IMR-90 (cell line): Measurements from ENCODE around the gene RAVER1. TPM values are rescaled to one million over a fixed set of nuclear protein-coding genes. Genes with fewer than 3 reads are reported as not detected.

Source experiments
- ATAC-seq: fragments of 200-7000 bp; cut with Tn5 transposase; 2 replicates; pipeline ENCODE4 v1.9.1; 2020; ENCODE audit warnings: low read depth, mild to moderate bottlenecking, moderate library complexity
- BruUV-seq: library from RNA; stranded (reverse); fragments of 400-500 nt; replicated peaks from 2 replicates; lab custom pipeline; 2021; lab: Mats Ljungman, UMichigan
- CTCF ChIA-PET: fragments of 300-600 bp; formaldehyde crosslinking; extraction: SDS; loops from one replicate; lab custom pipeline; 2021; ENCODE audit warnings: antibody characterized with exemption; lab: Yijun Ruan, JAX
- POLR2A ChIA-PET: fragments of 300-600 bp; sonication (Branson Sonifier 250); formaldehyde crosslinking; loops from one replicate; lab custom pipeline; 2022; ENCODE audit warnings: antibody characterized with exemption; ENCODE audit not compliant: unreplicated experiment; lab: Charles Lee
- DNase-seq: peaks from one replicate; pipeline ENCODE4 v3.0.0; 2013
- H2AFZ ChIP-seq: replicated peaks from 2 replicates; pipeline ENCODE3; 2013; ENCODE audit warnings: low read length, mild to moderate bottlenecking; ENCODE audit not compliant: poor library complexity
- H2AK5ac ChIP-seq: 2 replicates; pipeline ENCODE4 v1.6.1; 2013; ENCODE audit warnings: low read depth, low read length, inconsistent platforms
- H2AK9ac ChIP-seq: replicated peaks from 2 replicates; pipeline ENCODE3; 2013; ENCODE audit warnings: mild to moderate bottlenecking, low read depth, low read length, moderate library complexity; ENCODE audit not compliant: poor library complexity
- H2BK120ac ChIP-seq: 2 replicates; pipeline ENCODE4 v1.6.1; 2013; ENCODE audit warnings: low read depth, low read length, inconsistent platforms
- H2BK15ac ChIP-seq: 3 replicates; pipeline ENCODE4 v1.6.1; 2013; ENCODE audit warnings: low read depth, low read length, inconsistent platforms
- H2BK20ac ChIP-seq: 2 replicates; pipeline ENCODE4 v1.6.1; 2013; ENCODE audit warnings: low read depth, mild to moderate bottlenecking, inconsistent platforms, low read length, moderate library complexity
- H2BK5ac ChIP-seq: 2 replicates; pipeline ENCODE4 v1.6.1; 2013; ENCODE audit warnings: mild to moderate bottlenecking, low read depth, low read length, inconsistent platforms; ENCODE audit not compliant: poor library complexity, severe bottlenecking
- H3K14ac ChIP-seq: replicated peaks from 2 replicates; pipeline ENCODE4 v1.6.1; 2013; ENCODE audit warnings: low read depth, low read length, inconsistent platforms
- H3K18ac ChIP-seq: 2 replicates; pipeline ENCODE4 v1.6.1; 2013; ENCODE audit warnings: low read depth, low read length, control low read depth
- H3K23ac ChIP-seq: 2 replicates; pipeline ENCODE4 v1.6.1; 2013; ENCODE audit warnings: low read depth, low read length, inconsistent platforms
- H3K27ac ChIP-seq: 2 replicates; pipeline ENCODE4 v1.5.1; 2013; ENCODE audit warnings: mild to moderate bottlenecking, control low read depth, low read length; ENCODE audit not compliant: insufficient read depth
- H3K27me3 ChIP-seq: 2 replicates; pipeline ENCODE4 v1.6.1; 2013; ENCODE audit warnings: low read length; ENCODE audit not compliant: control insufficient read depth, insufficient read depth
- H3K36me3 ChIP-seq: 2 replicates; pipeline ENCODE4 v1.6.1; 2013; ENCODE audit warnings: low read length, mixed read lengths; ENCODE audit not compliant: control insufficient read depth, insufficient read depth
- H3K4ac ChIP-seq: 2 replicates; pipeline ENCODE4 v1.6.1; 2013; ENCODE audit warnings: low read depth, low read length, inconsistent platforms
- H3K4me1 ChIP-seq: 2 replicates; pipeline ENCODE4 v1.6.1; 2013; ENCODE audit warnings: low read length, mixed read lengths; ENCODE audit not compliant: control insufficient read depth, insufficient read depth
- H3K4me2 ChIP-seq: 2 replicates; pipeline ENCODE4 v1.6.1; 2013; ENCODE audit warnings: low read depth, mild to moderate bottlenecking, control low read depth, low read length, moderate library complexity
- H3K4me3 ChIP-seq: 2 replicates; pipeline ENCODE4 v1.5.1; 2013; ENCODE audit warnings: low read depth, mild to moderate bottlenecking, control low read depth, low read length, moderate library complexity; ENCODE audit not compliant: insufficient read depth
- H3K56ac ChIP-seq: 2 replicates; pipeline ENCODE4 v1.6.1; 2013; ENCODE audit warnings: low read length, inconsistent platforms; ENCODE audit not compliant: insufficient read depth; ENCODE audit errors: extremely low read depth
- H3K79me1 ChIP-seq, 2 experiments: 2 replicates each; pipeline ENCODE4 v1.6.1; 2013; ENCODE audit warnings: low read length in 2 of 2, inconsistent platforms in 1 of 2, low read depth in 1 of 2
- H3K9ac ChIP-seq: 2 replicates; pipeline ENCODE4 v1.6.1; 2013; ENCODE audit warnings: low read depth, low read length, control low read depth
- H3K9me1 ChIP-seq: 2 replicates; pipeline ENCODE4 v1.6.1; 2013; ENCODE audit warnings: low read length, inconsistent platforms; ENCODE audit not compliant: insufficient read depth
- H3K9me3 ChIP-seq: 2 replicates; pipeline ENCODE4 v1.6.1; 2013; ENCODE audit warnings: low read length; ENCODE audit not compliant: control insufficient read depth, insufficient read depth
- H4K20me1 ChIP-seq: 2 replicates; pipeline ENCODE4 v1.6.1; 2013; ENCODE audit warnings: low read length, inconsistent platforms; ENCODE audit not compliant: insufficient read depth
- H4K5ac ChIP-seq: 2 replicates; pipeline ENCODE4 v1.6.1; 2013; ENCODE audit warnings: mild to moderate bottlenecking, low read depth, low read length, control low read depth
- H4K8ac ChIP-seq, 2 experiments: 2 replicates each; pipeline ENCODE4 v1.6.1; 2013; ENCODE audit warnings: low read depth in 2 of 2, low read length in 2 of 2, control low read depth in 1 of 2, inconsistent platforms in 1 of 2
- H4K91ac ChIP-seq: 2 replicates; pipeline ENCODE4 v1.6.1; 2013; ENCODE audit warnings: low read depth, low read length, inconsistent platforms; ENCODE audit not compliant: insufficient read depth
- BHLHE40 ChIP-seq: fragments of 150-350 bp; IDR thresholded peaks from 2 replicates; pipeline ENCODE4 v1.6.1; 2016; ENCODE audit warnings: mild to moderate bottlenecking, low read depth, low read length
- CEBPB ChIP-seq: IDR thresholded peaks from 2 replicates; pipeline ENCODE4 v1.6.1; 2012; ENCODE audit warnings: low read depth, low read length, improper control_type of control experiment
- CHD1 ChIP-seq: IDR thresholded peaks from 2 replicates; pipeline ENCODE4 v1.6.1; 2012; ENCODE audit warnings: low read depth, low read length, improper control_type of control experiment
- CTCF ChIP-seq: conservative IDR thresholded peaks from 2 replicates; pipeline ENCODE4 v1.5.1; 2012; ENCODE audit warnings: mild to moderate bottlenecking, low read depth, low read length, improper control_type of control experiment
- ELK1 ChIP-seq: fragments of 150-350 bp; IDR thresholded peaks from 2 replicates; pipeline ENCODE4 v1.6.1; 2016; ENCODE audit warnings: low read depth, mild to moderate bottlenecking, low read length, moderate library complexity, borderline replicate concordance
- FOS ChIP-seq: fragments of 150-350 bp; IDR thresholded peaks from 2 replicates; pipeline ENCODE4 v1.6.1; 2016; ENCODE audit warnings: low read depth, low read length
- MAFK ChIP-seq: IDR thresholded peaks from 2 replicates; pipeline ENCODE4 v1.6.1; 2012; ENCODE audit warnings: low read depth, low read length, improper control_type of control experiment
- MXI1 ChIP-seq: IDR thresholded peaks from 2 replicates; pipeline ENCODE4 v1.6.1; 2012; ENCODE audit warnings: low read depth, mild to moderate bottlenecking, low read length, moderate library complexity, borderline replicate concordance
- POLR2A ChIP-seq: IDR thresholded peaks from 2 replicates; pipeline ENCODE4 v1.6.1; 2012; ENCODE audit warnings: mild to moderate bottlenecking, low read depth, low read length
- RAD21 ChIP-seq: IDR thresholded peaks from 2 replicates; pipeline ENCODE4 v1.6.1; 2012; ENCODE audit warnings: low read length, improper control_type of control experiment
- RFX5 ChIP-seq: IDR thresholded peaks from 2 replicates; pipeline ENCODE4 v1.8.0; 2012; ENCODE audit warnings: low read depth, mild to moderate bottlenecking, low read length, moderate library complexity
- SMC3 ChIP-seq: fragments of 150-350 bp; IDR thresholded peaks from 2 replicates; pipeline ENCODE4 v1.6.1; 2016; ENCODE audit warnings: low read depth, mild to moderate bottlenecking, antibody characterized with exemption, low read length, moderate library complexity
- USF2 ChIP-seq: fragments of 150-350 bp; IDR thresholded peaks from 2 replicates; pipeline ENCODE4 v1.6.1; 2017; ENCODE audit warnings: mild to moderate bottlenecking, antibody characterized with exemption, low read length, low read depth
- WGBS, 2 experiments: methylation state at CpG; one replicate each; pipeline versions ENCODE4 v1.1.5 to v1.1.7; 2013; ENCODE audit warnings: missing lambda C conversion rate in 2 of 2; ENCODE audit not compliant: insufficient read length in 1 of 2; ENCODE audit errors: extremely low coverage in 2 of 2; 5-methylcytosine and 5-hydroxymethylcytosine counted together
- dilution Hi-C: fragments of 300-500 bp; cut with HindIII; formaldehyde crosslinking; loops from one replicate; pipeline ENCODE4 v1.14.3; 2018; ENCODE audit warnings: low sequenced_read_pairs; ENCODE audit not compliant: unreplicated experiment
- in situ Hi-C: fragments of 300-500 bp; cut with MboI; formaldehyde crosslinking; loops from 3 replicates; pipeline ENCODE4 v1.14.3; 2019; ENCODE audit warnings: low sequenced_read_pairs, inconsistent platforms, mixed read lengths
- intact Hi-C: fragments of 100-400 bp; cut with micrococcal nuclease; formaldehyde crosslinking; loops from 2 replicates; pipeline ENCODE4 v1.10.0; 2022
- polyA plus RNA-seq, 3 experiments: library from polyadenylated mRNA; depleted of rRNA; stranded (reverse); fragments of >200 nt; gene quantifications; 2 replicates each; pipeline ENCODE4 v1.2.3, GENCODE V29; 2012; ENCODE audit warnings: low replicate concordance in 1 of 3
- total RNA-seq: library from RNA; depleted of rRNA; stranded (reverse); fragments of >200 nt; gene quantifications from 2 replicates; pipeline ENCODE4 v1.2.3, GENCODE V29; 2012

Gene RAVER1
- total and polyA plus RNA-seq, 2 of the 4 experiments (the other 2 are of a cell fraction): 2.7 to 18.1 TPM

- in situ Hi-C loops: no loop called here
- ChIA-PET CTCF (no interaction called here), POLR2A (no interaction called here)
- no peak overlapping the region for H4K8ac ChIP-seq
- no peak overlapping the region for H4K5ac ChIP-seq
- no peak overlapping the region for H2BK20ac ChIP-seq
- no peak overlapping the region for H3K23ac ChIP-seq
- TF ChIP-seq ELK1 (no peak), CTCF (no peak), POLR2A (no peak), CEBPB (no peak), RAD21 (no peak), CHD1 (no peak), FOS (no peak), RFX5 (no peak), MXI1 (no peak), MAFK (no peak), BHLHE40 (no peak), USF2 (no peak), SMC3 (no peak)
- H3K9me1 ChIP-seq: no peaks in the 10 kb centered on the region
- peaks cover 9% of the 10 kb centered on the region; the same call in 1 of the 2 replicates for H4K20me1 ChIP-seq
- ATAC-seq (no peak), DNase-seq (no peak)
- no TSS peak for BruUV-seq
- H3K4me3 ChIP-seq: no peak overlapping the region
- no peak overlapping the region for H2BK15ac ChIP-seq
- no peak overlapping the region for H2BK5ac ChIP-seq
- H3K36me3 ChIP-seq: peaks cover 71% of the 10 kb centered on the region
- no peak overlapping the region for H3K56ac ChIP-seq
- no peak overlapping the region for H2BK120ac ChIP-seq
- no peaks in the 10 kb centered on the region for H3K27me3 ChIP-seq
- peak overlapping the region; percentile 32 for H2AFZ ChIP-seq
- H3K14ac ChIP-seq: no peak overlapping the region
- H3K4me2 ChIP-seq: no peak overlapping the region
- no peak overlapping the region for H4K91ac ChIP-seq
- H3K4ac ChIP-seq: no peak overlapping the region
- no peak overlapping the region for H2AK9ac ChIP-seq
- intact Hi-C loops: no loop called here
- H3K9me3 ChIP-seq: no peaks in the 10 kb centered on the region
- H3K79me1 ChIP-seq: peaks cover 0 to 8% of the 10 kb centered on the region in 2 experiments; a peak in 1 of 4 replicates
- no peaks in the 10 kb centered on the region for H3K4me1 ChIP-seq
- H3K27ac ChIP-seq: no peak overlapping the region
- no peak overlapping the region for H2AK5ac ChIP-seq
- H3K18ac ChIP-seq: no peak overlapping the region
- 90% methylated on average over 3 of the region's 18 CpGs; no CpG with 5 or more reads in 1 of the 2 experiments for WGBS, 2 experiments
- dilution Hi-C loops: no loop called here
- no peak overlapping the region for H3K9ac ChIP-seq
These were observed 28.9 kb upstream of the RAVER1 start for GRCh38 chr19:10362259-10362658.
